C4-2B (cell line): ENCODE measurements around the gene DENND1A.

Experiments
- H3K27ac ChIP-seq: fragments of 450-650 bp; 2 replicates; pipeline ENCODE4 v1.5.1; 2017
- CTCF ChIP-seq: fragments of 450-650 bp; conservative IDR thresholded peaks from 2 replicates; pipeline ENCODE4 v1.5.1; 2017; ENCODE audit warnings: mild to moderate bottlenecking
- ZFX ChIP-seq: fragments of 450-650 bp; IDR thresholded peaks from 2 replicates; pipeline ENCODE4 v1.6.1; 2017

Gene DENND1A

GRCh38 chr9:123371805-123372590 is 557.9 kb downstream of the DENND1A start:
- TF ChIP-seq ZFX (no peak), CTCF (no peak)
- H3K27ac ChIP-seq, result no peak overlapping the region

- TF ChIP-seq ZFX, result no peak
- H3K27ac ChIP-seq, result no peak overlapping the region
Observed at GRCh38 chr9:123371228-123371584, 558.7 kb downstream of the DENND1A start.

- no peak overlapping the region for H3K27ac ChIP-seq
- TF ChIP-seq ZFX (no peak), CTCF (no peak)
Observed at GRCh38 chr9:123370526-123371227, 559.2 kb downstream of the DENND1A start.

- no peak for TF ChIP-seq ZFX
- no peak for TF ChIP-seq CTCF
- H3K27ac ChIP-seq, result no peak overlapping the region
Observed at GRCh38 chr9:123370108-123370507, 559.8 kb downstream of the DENND1A start.

GRCh38 chr9:123369296-123369695 is 560.6 kb downstream of the DENND1A start:
- TF ChIP-seq CTCF (no peak), ZFX (no peak)
- H3K27ac ChIP-seq, result no peak overlapping the region

GRCh38 chr9:123368536-123369153 is 561.3 kb downstream of the DENND1A start:
- no peak for TF ChIP-seq ZFX
- no peak overlapping the region for H3K27ac ChIP-seq

GRCh38 chr9:123368023-123368422 is 561.9 kb downstream of the DENND1A start:
- TF ChIP-seq ZFX (no peak), CTCF (no peak)
- H3K27ac ChIP-seq, result no peak overlapping the region

- TF ChIP-seq CTCF (no peak), ZFX (no peak)
Observed at GRCh38 chr9:123365881-123366528, 563.9 kb downstream of the DENND1A start.

More at GRCh38 chr9:123365881-123366528, 563.9 kb downstream of the DENND1A start:
- H3K27ac ChIP-seq, result no peak overlapping the region
